ENCODE measurements around the gene STX10. TPM values are rescaled to one million over a fixed set of nuclear protein-coding genes. Genes with fewer than 3 reads are reported as not detected.

The STX10 gene
- total and polyA plus RNA-seq, 2 donors (not counting 1 experiment from before 2014, with no cell fraction given), result 48.9 to 69.2 TPM

DNA sequence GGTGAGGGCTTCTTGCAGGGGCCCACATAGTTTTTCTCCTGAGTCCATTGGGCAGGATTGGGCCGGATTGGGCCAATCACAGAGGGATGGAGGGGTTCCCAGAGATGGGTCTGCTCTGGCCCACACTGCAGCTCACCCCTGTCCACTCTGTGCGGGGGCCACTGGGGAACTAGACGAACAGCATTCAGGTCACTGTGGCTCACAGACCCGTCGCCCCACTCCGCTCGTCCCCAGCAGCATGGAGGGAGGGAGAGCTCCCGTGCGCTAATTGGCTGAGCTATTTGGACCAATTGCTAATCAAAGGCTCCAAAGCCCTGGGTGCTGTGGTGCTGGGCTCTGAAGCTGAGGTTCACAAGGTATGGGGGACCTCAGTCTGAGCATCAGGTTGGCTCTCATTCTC, 20.8 kb downstream of the STX10 start:
- no peak for DNase-seq (ENCODE audit: low read depth in 2 of 2)

DNA sequence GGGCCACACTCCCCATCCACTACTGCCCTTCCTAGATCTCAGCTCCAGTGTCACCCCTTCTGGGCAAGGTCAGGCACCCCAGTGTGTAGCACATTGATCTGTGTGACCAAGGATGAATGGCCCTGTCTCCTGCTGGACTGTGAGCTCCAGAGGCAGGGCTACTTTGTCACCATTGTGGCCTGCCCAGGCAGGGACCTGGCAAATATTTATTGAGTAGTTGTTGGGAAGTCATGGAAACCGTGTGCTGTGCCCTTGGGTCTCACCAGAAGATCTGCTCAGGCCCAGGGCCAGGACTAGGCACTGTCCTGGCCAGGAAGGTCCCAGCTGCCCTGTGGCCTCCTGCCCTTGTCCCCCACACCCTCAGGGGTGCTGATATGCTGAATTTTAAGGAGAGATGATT, 21.6 kb downstream of the STX10 start:
- no peak overlapping the region for H2AFZ ChIP-seq (ENCODE audit: low read length)
- DNase-seq (ENCODE audit: low read depth in 2 of 2), result no peak
- H3K4me3 ChIP-seq (replicated peaks in 1 of 4; ENCODE audit: control extremely low read depth in 1 of 4, insufficient read depth in 1 of 4, low read depth in 3 of 4, low read length in 4 of 4), result no peak overlapping the region

More for the DNA sequence above, 20.8 kb downstream of the STX10 start:
- H3K36me3 ChIP-seq (ENCODE audit: control insufficient read depth, insufficient read depth, low read length), result peaks cover 2% of the 10 kb centered on the region
- H3K4me2 ChIP-seq (ENCODE audit: extremely low read depth, insufficient read depth, low read length), result no peak overlapping the region
- no peak overlapping the region for H2AFZ ChIP-seq (ENCODE audit: low read length)
- H3K4me1 ChIP-seq (ENCODE audit: control insufficient read depth, extremely low read depth, insufficient read depth, low read length), result no peaks in the 10 kb centered on the region
- no peaks in the 10 kb centered on the region for H3K27me3 ChIP-seq (ENCODE audit: control insufficient read depth, insufficient read depth, low read length)
- TF ChIP-seq CTCF (conservative IDR thresholded peaks at IDR 0.05 in 1 of 2, IDR thresholded peaks at IDR 0.05 in 1 of 2; ENCODE audit: low read depth in 1 of 2, low read length in 2 of 2), result no peak
- no peak for TF ChIP-seq EZH2 (IDR thresholded peaks at IDR 0.05; ENCODE audit: low read length, missing control alignments)
- H3K27ac ChIP-seq (ENCODE audit: insufficient read depth, low read length), result no peak overlapping the region
- H3K9ac ChIP-seq (ENCODE audit: insufficient read depth, low read length), result no peak overlapping the region
- no peaks in the 10 kb centered on the region for H4K20me1 ChIP-seq (ENCODE audit: control insufficient read depth, extremely low read depth, insufficient read depth, low read length)
- no peak overlapping the region for H3K4me3 ChIP-seq (replicated peaks in 1 of 4; ENCODE audit: control extremely low read depth in 1 of 4, insufficient read depth in 1 of 4, low read depth in 3 of 4, low read length in 4 of 4)
- H3K9me3 ChIP-seq (ENCODE audit: control insufficient read depth, insufficient read depth, low read depth, low read length), result no peaks in the 10 kb centered on the region
- H3K79me2 ChIP-seq (ENCODE audit: control insufficient read depth, insufficient read depth, low read length), result peaks cover 76% of the 10 kb centered on the region

GRCh38 chr19:13127811-13128575, 22.2 kb downstream of the STX10 start:
- TF ChIP-seq EZH2 (IDR thresholded peaks at IDR 0.05; ENCODE audit: low read length, missing control alignments) (no peak), CTCF (conservative IDR thresholded peaks at IDR 0.05 in 1 of 2, IDR thresholded peaks at IDR 0.05 in 1 of 2; ENCODE audit: low read depth in 1 of 2, low read length in 2 of 2) (no peak)
- Histone ChIP-seq H4K20me1 (ENCODE audit: control insufficient read depth, extremely low read depth, insufficient read depth, low read length) (no peaks in the 10 kb centered on the region), H3K9me3 (ENCODE audit: control insufficient read depth, insufficient read depth, low read depth, low read length) (no peaks in the 10 kb centered on the region), H3K36me3 (ENCODE audit: control insufficient read depth, insufficient read depth, low read length) (peaks cover 2% of the 10 kb centered on the region), H3K27ac (ENCODE audit: insufficient read depth, low read length) (no peak overlapping the region), H3K4me3 (replicated peaks in 1 of 4; ENCODE audit: control extremely low read depth in 1 of 4, insufficient read depth in 1 of 4, low read depth in 3 of 4, low read length in 4 of 4) (no peak overlapping the region), H3K4me1 (ENCODE audit: control insufficient read depth, extremely low read depth, insufficient read depth, low read length) (no peaks in the 10 kb centered on the region), H3K9ac (ENCODE audit: insufficient read depth, low read length) (no peak overlapping the region), H2AFZ (ENCODE audit: low read length) (no peak overlapping the region), H3K27me3 (ENCODE audit: control insufficient read depth, insufficient read depth, low read length) (no peaks in the 10 kb centered on the region), H3K79me2 (ENCODE audit: control insufficient read depth, insufficient read depth, low read length) (peaks cover 76% of the 10 kb centered on the region), H3K4me2 (ENCODE audit: extremely low read depth, insufficient read depth, low read length) (no peak overlapping the region)
- DNase-seq (ENCODE audit: low read depth in 2 of 2), result no peak

More for the DNA sequence above, 21.6 kb downstream of the STX10 start:
- no peaks in the 10 kb centered on the region for H4K20me1 ChIP-seq (ENCODE audit: control insufficient read depth, extremely low read depth, insufficient read depth, low read length)
- H3K27me3 ChIP-seq (ENCODE audit: control insufficient read depth, insufficient read depth, low read length), result no peaks in the 10 kb centered on the region
- H3K4me2 ChIP-seq (ENCODE audit: extremely low read depth, insufficient read depth, low read length), result no peak overlapping the region
- no peaks in the 10 kb centered on the region for H3K4me1 ChIP-seq (ENCODE audit: control insufficient read depth, extremely low read depth, insufficient read depth, low read length)
- H3K9ac ChIP-seq (ENCODE audit: insufficient read depth, low read length), result no peak overlapping the region
- H3K27ac ChIP-seq (ENCODE audit: insufficient read depth, low read length), result no peak overlapping the region
- TF ChIP-seq EZH2 (IDR thresholded peaks at IDR 0.05; ENCODE audit: low read length, missing control alignments) (no peak), CTCF (conservative IDR thresholded peaks at IDR 0.05 in 1 of 2, IDR thresholded peaks at IDR 0.05 in 1 of 2; ENCODE audit: low read depth in 1 of 2, low read length in 2 of 2) (no peak)
- peaks cover 2% of the 10 kb centered on the region for H3K36me3 ChIP-seq (ENCODE audit: control insufficient read depth, insufficient read depth, low read length)
- H3K79me2 ChIP-seq (ENCODE audit: control insufficient read depth, insufficient read depth, low read length), result peaks cover 74% of the 10 kb centered on the region
- H3K9me3 ChIP-seq (ENCODE audit: control insufficient read depth, insufficient read depth, low read depth, low read length), result no peaks in the 10 kb centered on the region

All from fibroblast of lung (primary cell).